Ovary (tissue), 9 donors: ENCODE results near the gene EFCC1. TPM values are rescaled to one million over a fixed set of nuclear protein-coding genes. Genes with fewer than 3 reads are reported as not detected.

Source experiments
- DNase-seq, 5 donors: peaks; one replicate each; pipeline ENCODE4 v3.0.0-alpha.2; 2019 to 2020
- H3K27ac ChIP-seq, 2 donors: fragments of 200-600 bp; one replicate each; pipeline versions ENCODE4 v1.5.1 to v1.8.0; 2019 to 2022
- H3K27me3 ChIP-seq: fragments of 200-600 bp; one replicate; pipeline ENCODE4 v1.8.0; 2022
- H3K36me3 ChIP-seq: fragments of 200-600 bp; sonication (generic); one replicate; pipeline ENCODE4 v1.5.1; 2019
- H3K4me1 ChIP-seq: one replicate; pipeline ENCODE4 v1.8.1; 2013; ENCODE audit warnings: mild to moderate bottlenecking, moderate library complexity; ENCODE audit not compliant: insufficient read depth
- H3K4me3 ChIP-seq: fragments of 200-600 bp; sonication (generic); one replicate; pipeline ENCODE4 v1.5.1; 2017
- H3K9me3 ChIP-seq, 2 donors: fragments of 200-600 bp in 1 of 2; sonication (generic) in 1 of 2; one replicate each; pipeline versions ENCODE4 v1.5.1 to v1.8.1; 2013 to 2019; ENCODE audit warnings: mild to moderate bottlenecking in 1 of 2, moderate library complexity in 1 of 2
- EP300 ChIP-seq: sonication (generic); formaldehyde crosslinking; IDR thresholded peaks from one replicate; pipeline ENCODE4 v1.6.1; 2017; ENCODE audit warnings: antibody characterized with exemption
- POLR2A ChIP-seq: fragments of 450-650 bp; IDR thresholded peaks from one replicate; pipeline ENCODE4 v1.6.1; 2017; ENCODE audit warnings: antibody characterized with exemption, mild to moderate bottlenecking, moderate library complexity
- WGBS, 3 donors: extraction: QIAGEN DNeasy Blood & Tissue Kit in 1 of 3; methylation state at CpG; one replicate each; pipeline versions ENCODE4 v1.1.5 to v1.1.7; 2013 to 2017; 5-methylcytosine and 5-hydroxymethylcytosine counted together
- intact Hi-C, 4 donors: fragments of 100-400 bp; cut with DNase I; formaldehyde crosslinking; loops; one replicate each; pipeline versions ENCODE4 v1.11.0 to v1.15.1; 2022 to 2023
- polyA plus RNA-seq, 2 donors: library from polyadenylated mRNA; stranded (reverse); fragments of 200-250 nt in 1 of 2; fragments of 350-450 nt in 1 of 2; fragmentation: Illumina TruSeq in 1 of 2; extraction: RNeasy Lipid Tissue Mini Kit (QIAGEN cat#74804) in 1 of 2; gene quantifications; one replicate each; pipeline ENCODE4 v1.2.3, GENCODE V29; 2013 to 2014
- total RNA-seq, 7 donors: library from RNA; depleted of rRNA in 2 of 7; stranded (reverse); fragments of >200 nt in 2 of 7; fragmentation: NEBNext Ultra II Directional in 3 of 7; extraction: Animal tissue kit (Norgen Biotek cat#: 25700) in 3 of 7; gene quantifications; one replicate each; pipeline versions ENCODE4 v1.1.0 to v1.2.4, GENCODE V29; 2016 to 2023
- TF ChIP-seq, protein P1 (sequence below), 3 donors: fragments of 450-650 bp in 2 of 3; fragments of 200-600 bp in 1 of 3; IDR thresholded peaks; one replicate each; pipeline versions ENCODE4 v1.5.1 to v1.8.0; 2016 to 2022; ENCODE audit warnings: antibody characterized with exemption in 3 of 3, mild to moderate bottlenecking in 1 of 3
- donor health status: DM: no; HTN: no; CAD: no; lungs with moderate emphysema.
- donor health status: DM: no; HTN: no; CAD: no.
- donor health status: Bipolar disorder and iron deficiency.
- donor health status: DM: yes; HTN: yes; CAD: no.
- donor health status: DM: no; HTN: no; CAD: no.
- donor health status: DM: yes; HTN: yes; CAD: no.

EFCC1 gene
- total and polyA plus RNA-seq, 9 donors, result 3.7 to 15.5 (median 7.8) TPM

DNA sequence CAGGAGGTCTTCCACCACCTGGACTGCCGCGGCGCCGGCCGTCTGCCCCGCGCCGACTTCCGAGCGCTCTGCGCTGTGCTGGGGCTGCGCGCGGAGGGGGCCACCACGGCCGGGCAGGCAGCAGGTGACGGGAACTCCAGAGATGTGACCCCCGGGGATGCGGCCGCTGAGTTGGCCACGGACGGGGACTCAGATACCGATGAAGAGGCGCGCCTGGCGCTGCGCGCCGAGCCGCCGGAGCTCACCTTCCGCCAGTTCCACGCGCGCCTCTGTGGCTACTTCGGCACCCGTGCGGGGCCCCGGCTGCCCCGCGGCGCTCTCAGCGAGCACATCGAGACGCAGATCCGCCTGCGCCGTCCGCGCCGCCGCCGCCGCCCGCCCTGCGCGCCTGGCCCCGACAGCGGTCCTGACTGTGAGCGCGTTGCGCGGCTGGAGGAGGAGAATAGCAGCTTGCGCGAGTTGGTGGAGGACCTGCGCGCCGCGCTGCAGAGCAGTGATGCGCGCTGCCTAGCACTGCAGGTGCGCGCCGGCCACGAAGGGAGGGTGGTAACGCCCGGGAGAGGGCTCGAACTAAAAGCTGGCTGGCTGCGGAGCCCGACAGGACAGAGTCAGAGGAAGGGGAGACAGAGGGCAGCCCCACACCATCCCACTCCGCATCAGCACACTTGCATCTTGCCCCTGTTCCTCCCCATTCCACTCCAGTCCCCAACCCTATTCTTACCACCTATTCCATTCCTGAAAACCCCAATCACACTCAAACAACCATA, 885 bp downstream of the EFCC1 start:
- Histone ChIP-seq H3K4me3 (peak overlapping the region; percentile 32), H3K4me1 (peaks cover 24% of the 10 kb centered on the region), H3K27ac (peak overlapping the region in 1 of 2 donors; percentile 52), H3K27me3 (no peaks in the 10 kb centered on the region), H3K9me3 (no peaks in the 10 kb centered on the region), H3K36me3 (no peaks in the 10 kb centered on the region)
- DNase-seq, result peak in 1 of 5 donors; percentile 46
- 0 to 3% (median 1%) methylated on average over 50 to 81 of the region's 81 CpGs for WGBS, 3 donors
- TF ChIP-seq, protein P1, sequence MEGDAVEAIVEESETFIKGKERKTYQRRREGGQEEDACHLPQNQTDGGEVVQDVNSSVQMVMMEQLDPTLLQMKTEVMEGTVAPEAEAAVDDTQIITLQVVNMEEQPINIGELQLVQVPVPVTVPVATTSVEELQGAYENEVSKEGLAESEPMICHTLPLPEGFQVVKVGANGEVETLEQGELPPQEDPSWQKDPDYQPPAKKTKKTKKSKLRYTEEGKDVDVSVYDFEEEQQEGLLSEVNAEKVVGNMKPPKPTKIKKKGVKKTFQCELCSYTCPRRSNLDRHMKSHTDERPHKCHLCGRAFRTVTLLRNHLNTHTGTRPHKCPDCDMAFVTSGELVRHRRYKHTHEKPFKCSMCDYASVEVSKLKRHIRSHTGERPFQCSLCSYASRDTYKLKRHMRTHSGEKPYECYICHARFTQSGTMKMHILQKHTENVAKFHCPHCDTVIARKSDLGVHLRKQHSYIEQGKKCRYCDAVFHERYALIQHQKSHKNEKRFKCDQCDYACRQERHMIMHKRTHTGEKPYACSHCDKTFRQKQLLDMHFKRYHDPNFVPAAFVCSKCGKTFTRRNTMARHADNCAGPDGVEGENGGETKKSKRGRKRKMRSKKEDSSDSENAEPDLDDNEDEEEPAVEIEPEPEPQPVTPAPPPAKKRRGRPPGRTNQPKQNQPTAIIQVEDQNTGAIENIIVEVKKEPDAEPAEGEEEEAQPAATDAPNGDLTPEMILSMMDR (IDR thresholded peaks at IDR 0.05), result no peak
- TF ChIP-seq EP300, result no peak
- no peak for TF ChIP-seq POLR2A
- intact Hi-C loops, result no loop called here

DNA sequence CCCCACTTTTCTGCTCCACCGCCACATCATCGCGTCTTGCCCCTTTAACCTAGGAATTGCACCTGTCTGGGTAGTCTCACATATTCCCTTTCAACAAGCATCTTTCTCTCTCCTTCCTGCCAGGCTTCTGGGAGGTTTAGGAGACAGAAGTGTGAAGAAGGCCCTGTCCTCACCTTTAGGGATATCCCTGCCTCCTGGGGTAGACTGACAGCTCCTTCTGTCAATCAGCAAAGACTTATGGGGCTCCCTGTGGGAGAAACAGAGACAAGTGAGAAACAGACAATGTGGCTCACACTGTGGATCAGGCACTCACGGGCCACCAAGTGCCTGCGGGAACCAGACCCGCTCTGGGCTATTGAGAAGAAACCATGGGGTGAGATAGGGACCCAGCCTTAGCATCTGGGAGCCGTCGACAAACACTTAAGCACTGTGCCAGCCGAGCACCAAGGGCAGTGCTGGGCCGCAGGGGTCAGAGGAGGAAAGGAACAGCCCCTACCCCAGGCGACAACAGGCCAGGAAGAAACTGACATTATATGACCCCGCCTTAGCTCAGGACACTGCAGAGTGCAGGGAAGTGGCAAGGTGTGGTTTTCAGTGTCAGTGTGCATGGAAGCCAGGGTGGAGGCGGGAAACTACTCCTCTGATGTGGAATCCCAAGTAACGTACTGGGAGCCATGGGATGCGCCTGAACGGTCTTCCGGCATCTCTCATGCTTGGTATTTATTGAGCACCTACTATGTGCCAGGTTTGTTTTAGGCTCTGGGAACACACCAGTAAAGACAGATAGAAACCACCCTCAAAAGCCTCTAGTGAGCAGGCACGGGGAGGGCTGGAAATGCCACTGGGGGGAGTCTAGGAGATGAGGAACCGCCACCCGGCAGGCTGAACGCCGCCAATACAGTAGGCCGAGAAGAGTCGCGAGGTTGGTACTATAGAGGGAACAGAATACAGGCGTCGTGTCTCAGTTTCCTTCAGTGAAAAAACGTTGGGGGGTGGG, 1.8 kb downstream of the EFCC1 start:
- Histone ChIP-seq H3K36me3 (no peaks in the 10 kb centered on the region), H3K4me1 (peaks cover 26% of the 10 kb centered on the region), H3K27me3 (no peaks in the 10 kb centered on the region), H3K9me3 (no peaks in the 10 kb centered on the region), H3K27ac (no peak overlapping the region), H3K4me3 (no peak overlapping the region)
- WGBS, 3 donors, result 39 to 61% (median 48%) methylated on average over 28 of the region's 28 CpGs
- peak in 1 of 5 donors; percentile 25 for DNase-seq
- no peak for TF ChIP-seq EP300
- intact Hi-C loops, result no loop called here

DNA sequence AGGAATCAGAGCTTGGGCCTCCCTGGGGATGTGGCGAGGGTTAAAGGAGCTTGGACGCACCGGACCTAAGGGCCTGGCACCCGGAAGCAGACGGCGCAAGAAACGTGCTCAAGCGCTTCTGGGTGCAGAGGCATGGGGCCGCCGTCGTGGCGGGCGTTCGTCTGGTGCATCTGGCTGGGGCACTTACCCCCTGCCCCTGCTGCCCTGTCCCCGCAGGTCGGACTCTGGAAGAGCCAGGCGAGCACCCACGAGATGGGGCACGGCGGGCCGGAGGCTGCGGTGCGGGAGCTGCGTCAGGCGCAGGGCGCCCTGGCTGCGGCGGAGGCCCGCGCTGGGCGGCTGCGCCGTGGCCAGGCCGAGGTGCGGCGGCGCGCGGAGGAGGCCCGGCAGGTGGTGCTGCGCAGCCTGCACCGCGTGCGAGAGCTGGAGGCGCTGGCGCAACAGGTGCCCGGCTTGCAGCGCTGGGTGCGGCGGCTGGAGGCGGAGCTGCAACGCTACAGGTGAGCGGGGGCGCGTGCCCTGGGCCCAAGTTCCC, 2.5 kb downstream of the EFCC1 start:
- no peak overlapping the region for H3K27ac ChIP-seq
- DNase-seq, result peak in 3 of 5 donors; percentile 38 to 62 (median 58)
- TF ChIP-seq, protein P1 (IDR thresholded peaks at IDR 0.05), result peak in 1 of 3 donors; percentile 30
- no peak for TF ChIP-seq EP300
- TF ChIP-seq POLR2A, result no peak
- no peaks in the 10 kb centered on the region for H3K9me3 ChIP-seq
- peaks cover 28% of the 10 kb centered on the region for H3K4me1 ChIP-seq
- no peak overlapping the region for H3K4me3 ChIP-seq
- intact Hi-C loops, result no loop called here
- WGBS, 3 donors, result 7 to 21% (median 9%) methylated on average over 33 to 55 of the region's 55 CpGs
- H3K36me3 ChIP-seq, result no peaks in the 10 kb centered on the region
- no peaks in the 10 kb centered on the region for H3K27me3 ChIP-seq

DNA sequence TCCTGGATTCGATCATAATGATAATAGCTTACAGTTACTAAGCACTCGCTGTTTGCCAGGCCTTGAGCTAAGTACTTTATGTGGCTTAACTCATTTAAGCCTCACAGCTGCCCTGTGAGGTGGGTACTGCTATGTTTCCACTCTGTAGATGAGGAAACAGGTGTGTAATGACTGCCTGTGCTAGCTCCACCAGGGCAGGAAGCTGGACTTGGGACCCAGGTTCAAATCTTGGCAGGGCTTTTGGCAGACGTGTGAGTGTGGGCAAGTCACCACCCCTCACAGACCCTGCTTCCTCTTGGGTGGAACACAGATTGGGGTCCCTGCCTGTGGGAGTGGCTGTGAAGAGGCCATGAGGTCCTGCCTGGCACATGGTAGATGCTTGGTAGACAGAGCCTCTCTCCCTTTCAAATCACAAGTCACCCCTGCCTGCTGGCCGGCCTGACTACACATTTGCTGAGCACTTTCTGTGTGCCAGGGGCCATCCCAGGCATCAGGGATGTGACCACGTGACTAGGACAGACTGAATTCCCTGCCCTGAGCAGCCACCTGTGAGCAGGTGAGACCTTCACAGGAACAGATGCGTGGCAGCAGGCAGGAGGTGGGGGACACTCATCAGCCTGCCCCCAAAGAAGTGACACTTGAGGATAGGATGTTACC, 3.7 kb downstream of the EFCC1 start:
- no peaks in the 10 kb centered on the region for H3K36me3 ChIP-seq
- WGBS, 3 donors, result 39 to 79% (median 70%) methylated on average over 6 of the region's 6 CpGs
- TF ChIP-seq, protein P1 (IDR thresholded peaks at IDR 0.05), result no peak
- TF ChIP-seq EP300, result no peak
- TF ChIP-seq POLR2A, result no peak
- no peaks in the 10 kb centered on the region for H3K27me3 ChIP-seq
- intact Hi-C loops, result no loop called here
- peaks cover 33% of the 10 kb centered on the region for H3K4me1 ChIP-seq
- H3K27ac ChIP-seq, result peak overlapping the region in 1 of 2 donors; percentile 50
- H3K4me3 ChIP-seq, result no peak overlapping the region
- DNase-seq, result no peak
- no peaks in the 10 kb centered on the region for H3K9me3 ChIP-seq
